GM12878 (cell line): ENCODE results near the gene SSBP3. TPM values are rescaled to one million over a fixed set of nuclear protein-coding genes. Genes with fewer than 3 reads are reported as not detected.

Experiments
- ATAC-seq: fragments of 200-7000 bp; cut with Tn5 transposase; 3 replicates; pipeline ENCODE4 v1.9.1; 2020; ENCODE audit warnings: mild to moderate bottlenecking, moderate library complexity
- BruUV-seq: library from RNA; stranded (reverse); fragments of 400-500 nt; replicated peaks from 2 replicates; lab custom pipeline; 2021; lab: Mats Ljungman, UMichigan
- CTCF ChIA-PET: fragments of 300-600 bp; sonication (Branson Sonifier 250); formaldehyde crosslinking; extraction: SDS; loops from one replicate; lab custom pipeline; 2021; ENCODE audit warnings: inconsistent platforms; lab: Yijun Ruan, JAX
- POLR2A ChIA-PET: fragments of 350-600 bp; formaldehyde crosslinking; extraction: SDS; loops from one replicate; lab custom pipeline; 2021; ENCODE audit warnings: inconsistent platforms; lab: Charles Lee
- RAD21 ChIA-PET: fragments of 300-600 bp; sonication (Branson Sonifier 250); formaldehyde crosslinking; loops from one replicate; lab custom pipeline; 2023; ENCODE audit warnings: antibody characterized with exemption; ENCODE audit not compliant: unreplicated experiment; lab: Charles Lee
- SMC1A ChIA-PET: fragments of 300-600 bp; sonication (Branson Sonifier 250); formaldehyde crosslinking; loops from one replicate; lab custom pipeline; 2023; ENCODE audit not compliant: unreplicated experiment, uncharacterized antibody; lab: Charles Lee
- DNase-seq: peaks from one replicate; pipeline ENCODE4 v3.0.0-alpha.2; 2011; ENCODE audit warnings: low read depth, low spot score
- FAIRE-seq: peaks from 3 replicates; lab custom pipeline; 2011; peaks lifted over from hg19 to GRCh38; lab: Jason Lieb, UNC
- H2AFZ ChIP-seq: 2 replicates; pipeline ENCODE4 v1.6.0; 2011; ENCODE audit warnings: low read depth, low read length, control low read depth; ENCODE audit not compliant: control insufficient read depth
- H3K27ac ChIP-seq: 2 replicates; pipeline ENCODE4 v1.5.1; 2011; ENCODE audit warnings: control low read depth; ENCODE audit not compliant: control insufficient read depth, insufficient read depth
- H3K27me3 ChIP-seq, 2 experiments: replicated peaks in 1 of 2; 2 replicates each; pipeline versions ENCODE4 v1.6.0 to v1.6.1; 2011; ENCODE audit warnings: low read length in 1 of 2; ENCODE audit not compliant: control insufficient read depth in 2 of 2, insufficient read depth in 2 of 2
- H3K36me3 ChIP-seq, 2 experiments: 2 replicates each; pipeline ENCODE4 v1.5.1; 2011; ENCODE audit warnings: low read length in 1 of 2; ENCODE audit not compliant: control insufficient read depth in 2 of 2, insufficient read depth in 2 of 2
- H3K4me1 ChIP-seq: 2 replicates; pipeline ENCODE4 v1.6.1; 2011; ENCODE audit warnings: mild to moderate bottlenecking, low read length, moderate library complexity, mixed read lengths; ENCODE audit not compliant: control insufficient read depth, insufficient read depth
- H3K4me2 ChIP-seq: 2 replicates; pipeline ENCODE4 v1.6.0; 2011; ENCODE audit warnings: control low read depth; ENCODE audit not compliant: control insufficient read depth, insufficient read depth
- H3K4me3 ChIP-seq: fragments of 200-600 bp; sonication (generic); 2 replicates; pipeline ENCODE4 v1.5.1; 2016
- H3K79me2 ChIP-seq: 2 replicates; pipeline ENCODE4 v1.6.0; 2011; ENCODE audit warnings: low read length; ENCODE audit not compliant: control insufficient read depth, insufficient read depth
- H3K9ac ChIP-seq: 2 replicates; pipeline ENCODE4 v1.8.0; 2011; ENCODE audit warnings: low read length, control low read depth, mixed read lengths; ENCODE audit not compliant: control insufficient read depth, insufficient read depth
- H3K9me3 ChIP-seq: replicated peaks from 3 replicates; pipeline ENCODE4 v1.5.1; 2011; ENCODE audit warnings: mild to moderate bottlenecking, low read length; ENCODE audit not compliant: control insufficient read depth, insufficient read depth
- H4K20me1 ChIP-seq: 2 replicates; pipeline ENCODE4 v1.6.0; 2011; ENCODE audit not compliant: control insufficient read depth, insufficient read depth
- ASH2L ChIP-seq: fragments of 300-600, 200-600 bp; sonication (generic); IDR thresholded peaks from 2 replicates; pipeline ENCODE4 v1.6.1; 2017; ENCODE audit warnings: low read depth, mild to moderate bottlenecking, borderline replicate concordance
- BACH1 ChIP-seq: fragments of 450-650 bp; IDR thresholded peaks from 2 replicates; pipeline ENCODE4 v1.6.1; 2017; ENCODE audit warnings: mild to moderate bottlenecking, borderline replicate concordance
- BCL11A ChIP-seq: IDR thresholded peaks from 2 replicates; pipeline ENCODE4 v1.6.1; 2011; ENCODE audit warnings: low read depth, low read length
- CBX3 ChIP-seq: fragments of 200-600 bp; sonication (generic); IDR thresholded peaks from 2 replicates; pipeline ENCODE4 v1.6.1; 2016; ENCODE audit warnings: low read depth, borderline replicate concordance
- DPF2 ChIP-seq: fragments of 450-650 bp; IDR thresholded peaks from 2 replicates; pipeline ENCODE4 v1.6.1; 2017; ENCODE audit warnings: mild to moderate bottlenecking
- EZH2 ChIP-seq: IDR thresholded peaks from 2 replicates; pipeline ENCODE4 v1.6.1; 2012; ENCODE audit warnings: low read depth, mild to moderate bottlenecking, control low read depth, inconsistent platforms, low read length, borderline replicate concordance; ENCODE audit not compliant: control insufficient read depth
- GABPA ChIP-seq: IDR thresholded peaks from 2 replicates; pipeline ENCODE4 v1.6.1; 2014; ENCODE audit warnings: antibody characterized with exemption, low read depth, mild to moderate bottlenecking, inconsistent platforms
- GATAD2B ChIP-seq: fragments of 450-650 bp; conservative IDR thresholded peaks from 2 replicates; pipeline ENCODE4 v1.6.1; 2017; ENCODE audit warnings: low read depth, mild to moderate bottlenecking, moderate library complexity
- HDGF ChIP-seq: fragments of 450-650 bp; IDR thresholded peaks from 2 replicates; pipeline ENCODE4 v1.6.1; 2016; ENCODE audit warnings: antibody characterized with exemption
- IKZF2 ChIP-seq, 2 experiments: fragments of 450-650 bp; IDR thresholded peaks; 2 replicates each; pipeline ENCODE4 v1.6.1; 2017; ENCODE audit warnings: mild to moderate bottlenecking in 2 of 2, moderate library complexity in 2 of 2
- NR2C1 ChIP-seq: fragments of 450-650 bp; IDR thresholded peaks from 2 replicates; pipeline ENCODE4 v1.6.1; 2017; ENCODE audit warnings: antibody characterized with exemption, mild to moderate bottlenecking, moderate library complexity
- RELA ChIP-seq: fragments of 450-650 bp; IDR thresholded peaks from 2 replicates; pipeline ENCODE4 v1.8.0; 2014; ENCODE audit warnings: borderline replicate concordance; ENCODE audit not compliant: partially characterized antibody
- RUNX3 ChIP-seq: IDR thresholded peaks from 2 replicates; pipeline ENCODE4 v1.6.1; 2012; ENCODE audit warnings: low read length, inconsistent platforms
- SMAD1 ChIP-seq: fragments of 450-650 bp; IDR thresholded peaks from 2 replicates; pipeline ENCODE4 v1.6.1; 2018; ENCODE audit warnings: mild to moderate bottlenecking, low read depth; ENCODE audit not compliant: partially characterized antibody
- SMARCA5 ChIP-seq: fragments of 450-650 bp; IDR thresholded peaks from 2 replicates; pipeline ENCODE4 v1.6.1; 2017; ENCODE audit warnings: mild to moderate bottlenecking
- SRF ChIP-seq, 2 experiments: IDR thresholded peaks; 2 replicates each; pipeline ENCODE4 v1.6.1; 2011; ENCODE audit warnings: low read depth in 2 of 2, low read length in 2 of 2, mild to moderate bottlenecking in 1 of 2, moderate library complexity in 1 of 2
- ZNF207 ChIP-seq: fragments of 450-650 bp; IDR thresholded peaks from 2 replicates; pipeline ENCODE4 v1.6.1; 2014; ENCODE audit warnings: antibody characterized with exemption, mild to moderate bottlenecking, borderline replicate concordance
- ZNF217 ChIP-seq: fragments of 450-650 bp; IDR thresholded peaks from 2 replicates; pipeline ENCODE4 v1.6.1; 2017; ENCODE audit warnings: antibody characterized with exemption, mild to moderate bottlenecking
- ZNF274 ChIP-seq: IDR thresholded peaks from one replicate; pipeline ENCODE4 v1.8.0; 2011; ENCODE audit not compliant: insufficient read length, insufficient read depth
- WGBS: methylation state at CpG from one replicate; pipeline ENCODE4 v1.1.6; 2016; ENCODE audit warnings: low lambda C conversion rate; ENCODE audit not compliant: insufficient replicate concordance, insufficient coverage; ENCODE audit errors: missing lambda C conversion rate; 5-methylcytosine and 5-hydroxymethylcytosine counted together
- in situ Hi-C: fragments of 300-500 bp; cut with MboI; formaldehyde crosslinking; loops from 9 replicates; pipeline ENCODE4 v1.14.3; 2018; ENCODE audit warnings: mixed read lengths
- intact Hi-C: fragments of 100-400 bp; cut with micrococcal nuclease; formaldehyde crosslinking; loops from one replicate; pipeline ENCODE4 v1.14.2; 2022; ENCODE audit not compliant: unreplicated experiment
- polyA plus RNA-seq, 11 experiments: library from polyadenylated mRNA; depleted of rRNA in 4 of 11; unstranded in 6 of 11; stranded (reverse) in 5 of 11; fragments of >200 nt; fragmentation: Nextera tagmentation in 4 of 11; fragmentation: Illumina TruSeq in 1 of 11; extraction: Ambion mirVana in 4 of 11; extraction: Trizol in 1 of 11; gene quantifications; 1 replicate in 1 of 11; 2 replicates in 10 of 11; pipeline versions ENCODE4 v1.2.1 to v1.2.3, GENCODE V29; 2011 to 2016; ENCODE audit warnings: inconsistent platforms in 2 of 11, missing spikeins in 2 of 11, low read depth in 1 of 11
- total RNA-seq, 4 experiments: library from RNA; depleted of rRNA in 3 of 4; stranded (reverse); fragments of >200 nt in 3 of 4; fragmentation: Illumina TruSeq in 1 of 4; extraction: Trizol in 1 of 4; gene quantifications; 2 replicates each; pipeline versions ENCODE4 v1.2.1 to v1.2.3, GENCODE V29; 2013 to 2021
- TF ChIP-seq, protein P1 (sequence below): fragments of 150-350 bp; IDR thresholded peaks from 2 replicates; pipeline ENCODE4 v1.6.1; 2014; ENCODE audit warnings: mild to moderate bottlenecking, low read depth, low read length
- TF ChIP-seq, protein P2 (sequence below): fragments of 450-650 bp; IDR thresholded peaks from 2 replicates; pipeline ENCODE4 v1.6.1; 2018; ENCODE audit warnings: mild to moderate bottlenecking, low read depth, moderate library complexity; ENCODE audit not compliant: partially characterized antibody

Gene SSBP3
- total and polyA plus RNA-seq, 10 of the 15 experiments (the other 5 are each of a cell fraction or from before 2014, with no cell fraction given): 4.1 to 51.7 (median 17.1) TPM

DNA sequence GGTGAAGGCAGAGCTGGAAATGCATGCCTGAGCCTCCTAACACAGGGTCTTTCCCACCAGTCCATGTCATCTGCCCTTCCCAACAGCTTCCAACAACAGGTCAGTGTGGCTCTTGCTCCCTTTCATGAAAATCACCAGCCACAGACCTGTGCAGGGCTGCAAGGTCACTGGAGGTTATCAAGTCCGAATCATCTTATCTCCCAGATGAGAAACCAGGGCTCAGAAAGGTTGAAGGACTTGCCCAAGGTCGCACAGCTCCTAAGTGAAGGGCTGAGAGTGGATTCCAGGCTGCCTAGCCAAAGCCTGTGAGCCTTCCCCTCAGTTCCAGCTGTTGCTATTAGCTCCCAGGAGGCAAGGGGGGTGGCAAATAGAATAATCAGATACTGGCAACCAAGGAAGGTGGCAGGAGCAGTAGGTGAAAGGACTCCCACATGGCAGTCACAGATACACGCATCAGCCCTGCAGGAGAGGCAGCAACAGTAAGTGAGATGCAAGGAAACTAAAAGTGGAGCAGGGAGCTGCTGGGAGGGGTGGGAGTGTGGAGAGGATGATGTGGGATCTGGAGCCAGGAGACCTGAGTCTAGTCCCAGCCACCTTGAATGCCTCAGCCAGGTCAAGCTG, 74.2 kb downstream of the SSBP3 start (continued):
- TF ChIP-seq, protein P1, sequence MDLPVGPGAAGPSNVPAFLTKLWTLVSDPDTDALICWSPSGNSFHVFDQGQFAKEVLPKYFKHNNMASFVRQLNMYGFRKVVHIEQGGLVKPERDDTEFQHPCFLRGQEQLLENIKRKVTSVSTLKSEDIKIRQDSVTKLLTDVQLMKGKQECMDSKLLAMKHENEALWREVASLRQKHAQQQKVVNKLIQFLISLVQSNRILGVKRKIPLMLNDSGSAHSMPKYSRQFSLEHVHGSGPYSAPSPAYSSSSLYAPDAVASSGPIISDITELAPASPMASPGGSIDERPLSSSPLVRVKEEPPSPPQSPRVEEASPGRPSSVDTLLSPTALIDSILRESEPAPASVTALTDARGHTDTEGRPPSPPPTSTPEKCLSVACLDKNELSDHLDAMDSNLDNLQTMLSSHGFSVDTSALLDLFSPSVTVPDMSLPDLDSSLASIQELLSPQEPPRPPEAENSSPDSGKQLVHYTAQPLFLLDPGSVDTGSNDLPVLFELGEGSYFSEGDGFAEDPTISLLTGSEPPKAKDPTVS: no peak
- no peak for TF ChIP-seq DPF2
- no peak for TF ChIP-seq CBX3
- TF ChIP-seq ASH2L: no peak

DNA sequence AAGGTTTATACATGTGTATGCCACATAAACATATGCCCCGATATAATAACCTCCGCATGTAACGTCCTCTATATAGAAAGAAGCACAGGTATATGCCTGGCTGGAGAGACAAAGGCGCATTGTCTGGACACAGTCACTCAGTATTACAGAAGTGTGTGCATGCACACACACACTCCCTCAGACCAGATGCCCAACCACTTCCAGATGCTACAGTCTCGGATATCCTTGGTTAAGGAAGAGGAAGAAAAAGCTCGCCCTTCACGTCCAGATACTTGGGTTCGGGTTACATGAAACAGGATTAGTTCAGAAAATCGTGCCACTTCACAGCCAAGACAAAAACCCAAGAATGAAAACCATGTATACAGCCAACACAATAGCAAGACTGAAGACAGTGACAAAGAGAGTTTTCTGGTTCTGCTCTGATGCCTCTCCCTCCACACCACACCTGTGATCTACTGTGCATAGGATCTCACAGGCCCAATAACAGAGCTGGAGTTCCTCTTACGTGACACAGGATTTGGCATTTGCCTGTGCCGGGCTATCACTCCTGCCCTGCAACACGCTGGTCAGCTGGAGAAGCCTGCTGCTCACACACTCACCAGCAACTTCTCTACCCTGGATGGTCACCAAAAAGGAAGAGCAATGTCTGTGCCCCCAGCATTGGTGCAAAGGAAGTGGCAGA, 75.0 kb downstream of the SSBP3 start:
- FAIRE-seq (no peak), ATAC-seq (no peak), DNase-seq (no peak)
- CTCF ChIA-PET: interaction anchor here (0.6 kb wide), 1 partner anchor 169 kb away, joined by 3 read pairs; no protein-coding TSS in a partner anchor
- H3K9me3 ChIP-seq: no peaks in the 10 kb centered on the region
- no TSS peak for BruUV-seq
- H3K27ac ChIP-seq: no peak overlapping the region
- RAD21 ChIA-PET: no interaction called here
- no peak overlapping the region for H2AFZ ChIP-seq
- intact Hi-C loops (no loop called here), in situ Hi-C loops (no loop called here)
- no peak overlapping the region for H3K4me3 ChIP-seq
- POLR2A ChIA-PET: no interaction called here
- SMC1A ChIA-PET: interaction anchor here (1.2 kb wide), 1 partner anchor 17 kb away, joined by 3 read pairs; no protein-coding TSS in a partner anchor
- H3K4me1 ChIP-seq: peaks cover 14% of the 10 kb centered on the region
- H3K4me2 ChIP-seq: no peak overlapping the region
- no peaks in the 10 kb centered on the region for H4K20me1 ChIP-seq
- WGBS: 79% methylated on average over 12 of the region's 12 CpGs
- peaks cover 4 to 5% of the 10 kb centered on the region in 2 experiments; a peak in 3 of 4 replicates for H3K36me3 ChIP-seq
- H3K27me3 ChIP-seq: no peaks in the 10 kb centered on the region
- H3K79me2 ChIP-seq: peaks cover 3% of the 10 kb centered on the region
- no peak overlapping the region for H3K9ac ChIP-seq
- no peak for TF ChIP-seq NR2C1
- no peak for TF ChIP-seq BACH1
- no peak for TF ChIP-seq ZNF217
- no peak for TF ChIP-seq IKZF2 (IDR thresholded peaks at IDR 0.05)
- TF ChIP-seq EZH2: no peak
- no peak for TF ChIP-seq ZNF274
- no peak for TF ChIP-seq BCL11A
- no peak for TF ChIP-seq SMARCA5
- no peak for TF ChIP-seq SMAD1
- TF ChIP-seq GATAD2B: no peak
- TF ChIP-seq HDGF: no peak
- no peak for TF ChIP-seq GABPA
- TF ChIP-seq SRF (IDR thresholded peaks at IDR 0.05; ENCODE audit: low read depth in 2 of 2, low read length in 2 of 2): no peak
- TF ChIP-seq, protein P2, sequence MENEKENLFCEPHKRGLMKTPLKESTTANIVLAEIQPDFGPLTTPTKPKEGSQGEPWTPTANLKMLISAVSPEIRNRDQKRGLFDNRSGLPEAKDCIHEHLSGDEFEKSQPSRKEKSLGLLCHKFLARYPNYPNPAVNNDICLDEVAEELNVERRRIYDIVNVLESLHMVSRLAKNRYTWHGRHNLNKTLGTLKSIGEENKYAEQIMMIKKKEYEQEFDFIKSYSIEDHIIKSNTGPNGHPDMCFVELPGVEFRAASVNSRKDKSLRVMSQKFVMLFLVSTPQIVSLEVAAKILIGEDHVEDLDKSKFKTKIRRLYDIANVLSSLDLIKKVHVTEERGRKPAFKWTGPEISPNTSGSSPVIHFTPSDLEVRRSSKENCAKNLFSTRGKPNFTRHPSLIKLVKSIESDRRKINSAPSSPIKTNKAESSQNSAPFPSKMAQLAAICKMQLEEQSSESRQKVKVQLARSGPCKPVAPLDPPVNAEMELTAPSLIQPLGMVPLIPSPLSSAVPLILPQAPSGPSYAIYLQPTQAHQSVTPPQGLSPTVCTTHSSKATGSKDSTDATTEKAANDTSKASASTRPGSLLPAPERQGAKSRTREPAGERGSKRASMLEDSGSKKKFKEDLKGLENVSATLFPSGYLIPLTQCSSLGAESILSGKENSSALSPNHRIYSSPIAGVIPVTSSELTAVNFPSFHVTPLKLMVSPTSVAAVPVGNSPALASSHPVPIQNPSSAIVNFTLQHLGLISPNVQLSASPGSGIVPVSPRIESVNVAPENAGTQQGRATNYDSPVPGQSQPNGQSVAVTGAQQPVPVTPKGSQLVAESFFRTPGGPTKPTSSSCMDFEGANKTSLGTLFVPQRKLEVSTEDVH: no peak
- no peak for TF ChIP-seq RELA
- no peak for TF ChIP-seq RUNX3
- no peak for TF ChIP-seq ZNF207
